ENCODE data around the gene NEK6.

NEK6 gene

GRCh38 chr9:124364141-124364540 lies 106.4 kb downstream of the NEK6 start:
- no peaks in the 10 kb centered on the region for H3K4me1 ChIP-seq (ENCODE audit: control insufficient read depth, insufficient read depth, low read length)
- no peaks in the 10 kb centered on the region for H3K36me3 ChIP-seq (ENCODE audit: control insufficient read depth, insufficient read depth, low read length)
- no peak overlapping the region for H3K4me3 ChIP-seq (ENCODE audit: low read length)
- no peaks in the 10 kb centered on the region for H3K27me3 ChIP-seq (ENCODE audit: control insufficient read depth, insufficient read depth, low read length)
- H3K9me3 ChIP-seq (ENCODE audit: control insufficient read depth, low read length) = no peaks in the 10 kb centered on the region
- H3K9ac ChIP-seq (ENCODE audit: low read length) = no peak overlapping the region

GRCh38 chr9:124365036-124365435 lies 107.3 kb downstream of the NEK6 start:
- H3K4me3 ChIP-seq (ENCODE audit: low read length) = no peak overlapping the region
- H3K27me3 ChIP-seq (ENCODE audit: control insufficient read depth, insufficient read depth, low read length) = no peaks in the 10 kb centered on the region
- no peaks in the 10 kb centered on the region for H3K36me3 ChIP-seq (ENCODE audit: control insufficient read depth, insufficient read depth, low read length)
- H3K9ac ChIP-seq (ENCODE audit: low read length) = no peak overlapping the region
- H3K4me1 ChIP-seq (ENCODE audit: control insufficient read depth, insufficient read depth, low read length) = no peaks in the 10 kb centered on the region
- H3K9me3 ChIP-seq (ENCODE audit: control insufficient read depth, low read length) = no peaks in the 10 kb centered on the region

- no peak overlapping the region for H3K4me3 ChIP-seq (ENCODE audit: low read length)
- no peaks in the 10 kb centered on the region for H3K9me3 ChIP-seq (ENCODE audit: control insufficient read depth, low read length)
- H3K27me3 ChIP-seq (ENCODE audit: control insufficient read depth, insufficient read depth, low read length) = no peaks in the 10 kb centered on the region
- no peaks in the 10 kb centered on the region for H3K36me3 ChIP-seq (ENCODE audit: control insufficient read depth, insufficient read depth, low read length)
- no peaks in the 10 kb centered on the region for H3K4me1 ChIP-seq (ENCODE audit: control insufficient read depth, insufficient read depth, low read length)
- no peak overlapping the region for H3K9ac ChIP-seq (ENCODE audit: low read length)
Measured at GRCh38 chr9:124366476-124367220, 108.9 kb downstream of the NEK6 start.

- Histone ChIP-seq H3K9me3 (ENCODE audit: control insufficient read depth, low read length) (no peaks in the 10 kb centered on the region), H3K4me1 (ENCODE audit: control insufficient read depth, insufficient read depth, low read length) (no peaks in the 10 kb centered on the region), H3K4me3 (ENCODE audit: low read length) (no peak overlapping the region), H3K27me3 (ENCODE audit: control insufficient read depth, insufficient read depth, low read length) (no peaks in the 10 kb centered on the region), H3K9ac (ENCODE audit: low read length) (no peak overlapping the region), H3K36me3 (ENCODE audit: control insufficient read depth, insufficient read depth, low read length) (no peaks in the 10 kb centered on the region)
Measured at GRCh38 chr9:124368692-124369091, 110.9 kb downstream of the NEK6 start.

- no peaks in the 10 kb centered on the region for H3K36me3 ChIP-seq (ENCODE audit: control insufficient read depth, insufficient read depth, low read length)
- H3K4me3 ChIP-seq (ENCODE audit: low read length) = no peak overlapping the region
- H3K9me3 ChIP-seq (ENCODE audit: control insufficient read depth, low read length) = no peaks in the 10 kb centered on the region
- H3K4me1 ChIP-seq (ENCODE audit: control insufficient read depth, insufficient read depth, low read length) = no peaks in the 10 kb centered on the region
- no peaks in the 10 kb centered on the region for H3K27me3 ChIP-seq (ENCODE audit: control insufficient read depth, insufficient read depth, low read length)
- H3K9ac ChIP-seq (ENCODE audit: low read length) = no peak overlapping the region
Measured at GRCh38 chr9:124369231-124369797, 111.6 kb downstream of the NEK6 start.

GRCh38 chr9:124370896-124371582 lies 113.3 kb downstream of the NEK6 start:
- H3K4me1 ChIP-seq (ENCODE audit: control insufficient read depth, insufficient read depth, low read length) = no peaks in the 10 kb centered on the region
- H3K36me3 ChIP-seq (ENCODE audit: control insufficient read depth, insufficient read depth, low read length) = no peaks in the 10 kb centered on the region

GRCh38 chr9:124372038-124372437 lies 114.3 kb downstream of the NEK6 start:
- Histone ChIP-seq H3K27me3 (ENCODE audit: control insufficient read depth, insufficient read depth, low read length) (no peaks in the 10 kb centered on the region), H3K9me3 (ENCODE audit: control insufficient read depth, low read length) (no peaks in the 10 kb centered on the region), H3K36me3 (ENCODE audit: control insufficient read depth, insufficient read depth, low read length) (no peaks in the 10 kb centered on the region), H3K4me3 (ENCODE audit: low read length) (no peak overlapping the region), H3K4me1 (ENCODE audit: control insufficient read depth, insufficient read depth, low read length) (no peaks in the 10 kb centered on the region), H3K9ac (ENCODE audit: low read length) (no peak overlapping the region)

More at GRCh38 chr9:124370896-124371582, 113.3 kb downstream of the NEK6 start:
- H3K4me3 ChIP-seq (ENCODE audit: low read length) = no peak overlapping the region
- no peaks in the 10 kb centered on the region for H3K27me3 ChIP-seq (ENCODE audit: control insufficient read depth, insufficient read depth, low read length)
- H3K9ac ChIP-seq (ENCODE audit: low read length) = no peak overlapping the region
- H3K9me3 ChIP-seq (ENCODE audit: control insufficient read depth, low read length) = no peaks in the 10 kb centered on the region

GRCh38 chr9:124373386-124373785 lies 115.6 kb downstream of the NEK6 start:
- Histone ChIP-seq H3K4me1 (ENCODE audit: control insufficient read depth, insufficient read depth, low read length) (no peaks in the 10 kb centered on the region), H3K27me3 (ENCODE audit: control insufficient read depth, insufficient read depth, low read length) (no peaks in the 10 kb centered on the region)

GRCh38 chr9:124373851-124374250 lies 116.1 kb downstream of the NEK6 start:
- Histone ChIP-seq H3K27me3 (ENCODE audit: control insufficient read depth, insufficient read depth, low read length) (no peaks in the 10 kb centered on the region), H3K9me3 (ENCODE audit: control insufficient read depth, low read length) (no peaks in the 10 kb centered on the region), H3K4me3 (ENCODE audit: low read length) (no peak overlapping the region), H3K9ac (ENCODE audit: low read length) (no peak overlapping the region), H3K36me3 (ENCODE audit: control insufficient read depth, insufficient read depth, low read length) (peaks cover 5% of the 10 kb centered on the region), H3K4me1 (ENCODE audit: control insufficient read depth, insufficient read depth, low read length) (no peaks in the 10 kb centered on the region)

More at GRCh38 chr9:124373386-124373785, 115.6 kb downstream of the NEK6 start:
- no peak overlapping the region for H3K4me3 ChIP-seq (ENCODE audit: low read length)
- H3K9me3 ChIP-seq (ENCODE audit: control insufficient read depth, low read length) = no peaks in the 10 kb centered on the region
- no peak overlapping the region for H3K9ac ChIP-seq (ENCODE audit: low read length)
- H3K36me3 ChIP-seq (ENCODE audit: control insufficient read depth, insufficient read depth, low read length) = peaks cover 5% of the 10 kb centered on the region

GRCh38 chr9:124375726-124376125 lies 118.0 kb downstream of the NEK6 start:
- no peaks in the 10 kb centered on the region for H3K27me3 ChIP-seq (ENCODE audit: control insufficient read depth, insufficient read depth, low read length)
- H3K4me3 ChIP-seq (ENCODE audit: low read length) = no peak overlapping the region
- no peaks in the 10 kb centered on the region for H3K4me1 ChIP-seq (ENCODE audit: control insufficient read depth, insufficient read depth, low read length)
- H3K9ac ChIP-seq (ENCODE audit: low read length) = no peak overlapping the region
- H3K36me3 ChIP-seq (ENCODE audit: control insufficient read depth, insufficient read depth, low read length) = peaks cover 8% of the 10 kb centered on the region
- no peaks in the 10 kb centered on the region for H3K9me3 ChIP-seq (ENCODE audit: control insufficient read depth, low read length)

GRCh38 chr9:124376329-124376728 lies 118.6 kb downstream of the NEK6 start:
- H3K9ac ChIP-seq (ENCODE audit: low read length) = no peak overlapping the region

More at GRCh38 chr9:124376329-124376728, 118.6 kb downstream of the NEK6 start:
- Histone ChIP-seq H3K4me1 (ENCODE audit: control insufficient read depth, insufficient read depth, low read length) (no peaks in the 10 kb centered on the region), H3K4me3 (ENCODE audit: low read length) (no peak overlapping the region), H3K27me3 (ENCODE audit: control insufficient read depth, insufficient read depth, low read length) (no peaks in the 10 kb centered on the region), H3K9me3 (ENCODE audit: control insufficient read depth, low read length) (no peaks in the 10 kb centered on the region), H3K36me3 (ENCODE audit: control insufficient read depth, insufficient read depth, low read length) (peaks cover 8% of the 10 kb centered on the region)

Measured in mucosa of stomach (tissue), 1 donor.